HG03095 (cell line): Measurements from ENCODE around the gene CARD9.

Experiments
- ATAC-seq: cut with Tn5 transposase; IDR thresholded peaks from one replicate; pipeline ENCODE4 v1.9.1; 2021; ENCODE audit warnings: moderate library complexity; ENCODE audit not compliant: unreplicated experiment

The CARD9 gene

GRCh38 chr9:136402067-136402466, 28.6 kb upstream of the CARD9 start:
- no peak for ATAC-seq

DNA sequence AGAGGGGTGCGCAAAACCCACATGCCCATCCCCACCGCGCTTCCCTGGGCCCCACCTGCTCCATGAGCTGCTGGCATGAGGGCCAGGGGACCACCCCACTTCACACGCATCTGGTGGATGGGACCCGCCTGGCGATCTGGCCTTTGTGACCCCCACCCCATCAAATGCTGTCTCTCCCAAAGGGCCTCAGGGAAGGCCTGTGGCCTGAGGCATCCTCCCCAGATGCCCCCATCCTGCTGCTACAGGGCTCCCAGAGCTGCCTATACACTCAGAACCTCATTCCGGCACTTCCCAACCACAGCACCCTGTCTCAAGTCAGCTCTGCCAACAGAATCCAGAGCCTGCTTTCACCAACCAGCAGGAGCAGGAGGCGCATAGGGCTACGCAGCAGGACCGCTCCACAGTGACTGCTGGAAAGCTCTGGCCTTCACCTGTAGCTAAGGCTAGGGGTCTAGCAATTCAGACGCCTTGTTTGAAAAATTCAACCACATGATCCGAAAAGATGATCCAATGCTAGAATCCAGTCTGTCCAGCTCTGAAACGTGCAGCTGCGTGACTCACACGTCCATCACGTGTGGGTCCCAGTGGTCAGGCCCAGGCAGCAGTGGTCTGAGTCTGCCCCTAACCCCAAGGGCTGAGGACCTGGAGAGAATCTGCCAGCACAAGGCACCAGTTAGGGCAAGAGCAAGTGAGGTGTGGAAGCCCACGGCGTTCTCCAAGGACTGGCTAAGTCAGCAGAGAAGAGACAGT, 27.9 kb upstream of the CARD9 start:
- no peak for ATAC-seq

DNA sequence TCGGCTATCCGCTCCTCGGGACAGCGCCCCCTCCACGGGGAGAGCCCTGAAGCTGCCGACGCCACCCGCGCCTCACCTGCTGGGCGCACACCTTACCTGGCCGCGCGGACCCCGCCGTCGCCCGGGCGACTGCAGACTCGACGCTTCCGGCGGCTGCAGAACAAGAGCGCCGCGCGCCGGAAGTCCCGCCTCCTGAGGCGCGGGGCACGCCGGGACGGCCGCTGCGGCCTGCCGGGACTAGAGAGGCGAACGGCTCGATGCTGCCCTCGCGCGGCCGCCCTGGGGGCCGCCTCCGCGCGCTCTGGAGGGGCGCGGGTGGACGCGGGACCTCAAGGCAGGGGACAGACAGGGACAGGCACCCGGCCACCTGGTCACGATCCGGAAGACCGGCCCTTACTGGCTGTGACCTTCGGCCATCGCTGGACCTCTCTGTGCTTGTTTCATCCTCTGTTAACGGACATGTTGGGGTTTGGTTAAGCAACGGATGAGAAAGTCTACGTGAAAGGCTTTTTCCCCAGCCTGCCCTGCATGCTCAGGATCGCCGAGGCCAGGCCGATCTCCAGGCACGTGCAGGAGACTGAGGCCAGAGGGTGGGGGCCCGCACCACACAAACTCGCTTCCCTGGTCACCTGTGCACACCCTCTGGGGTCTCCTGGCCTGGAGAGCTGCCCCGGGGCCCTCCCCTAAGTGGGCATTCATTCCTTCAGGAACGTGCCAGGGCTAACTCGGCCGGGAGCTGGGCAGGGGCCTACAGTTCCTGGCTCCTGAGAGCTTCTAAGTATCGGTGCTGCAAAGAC, 26.8 kb upstream of the CARD9 start, which contains the start of gene SNAPC4:
TSS of gene SNAPC4 (minus strand) at position 133 of the 797 bp plus-strand sequence. CDS start 1,742 bp downstream, outside the sequence.
- no peak for ATAC-seq

DNA sequence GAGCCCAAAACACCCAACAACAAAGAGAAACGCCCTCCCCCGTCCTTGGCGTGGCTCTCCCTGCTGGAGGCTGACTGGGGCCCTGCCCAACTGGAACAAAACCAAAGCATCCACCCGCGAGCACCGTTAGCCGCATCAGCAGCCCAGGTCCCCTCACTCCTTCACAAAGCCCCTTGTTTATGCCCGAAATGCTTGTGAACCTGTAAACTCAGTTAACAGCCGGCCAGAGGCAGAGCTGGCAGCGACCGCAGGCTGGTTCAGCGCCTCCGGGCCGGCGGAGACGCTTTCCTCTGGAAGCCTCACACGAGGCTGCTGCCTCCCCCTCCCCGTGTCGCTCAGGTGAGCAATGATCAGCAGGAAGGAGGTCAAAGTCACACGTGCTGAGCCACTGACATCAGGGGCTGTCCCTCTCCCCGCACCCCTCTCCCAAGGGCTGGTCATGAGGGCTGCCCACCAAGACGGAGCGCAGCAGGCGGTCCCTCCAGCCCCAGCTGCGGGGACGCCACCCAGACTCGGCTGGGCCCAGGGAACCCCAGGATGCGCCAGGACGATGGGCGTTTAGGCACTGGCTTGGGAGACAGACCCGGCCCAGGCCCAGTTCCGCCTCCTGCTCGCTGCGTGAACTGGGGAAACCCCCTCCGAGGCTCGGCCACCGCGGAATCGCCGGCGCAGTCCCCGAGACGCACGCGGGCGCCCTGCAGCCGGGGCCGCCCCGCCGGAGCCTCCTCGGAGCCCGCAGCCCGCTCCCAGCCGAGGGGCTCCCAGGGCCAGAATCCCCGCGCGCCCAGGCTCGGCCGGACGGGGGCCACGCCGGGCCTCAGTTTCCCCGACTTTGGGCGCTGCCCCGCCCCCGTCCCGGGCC, 25.9 kb upstream of the CARD9 start:
- no peak for ATAC-seq

GRCh38 chr9:136398286-136398685, 24.8 kb upstream of the CARD9 start:
- ATAC-seq = no peak

- no peak for ATAC-seq
Measured at GRCh38 chr9:136397643-136398042, 24.2 kb upstream of the CARD9 start.

DNA sequence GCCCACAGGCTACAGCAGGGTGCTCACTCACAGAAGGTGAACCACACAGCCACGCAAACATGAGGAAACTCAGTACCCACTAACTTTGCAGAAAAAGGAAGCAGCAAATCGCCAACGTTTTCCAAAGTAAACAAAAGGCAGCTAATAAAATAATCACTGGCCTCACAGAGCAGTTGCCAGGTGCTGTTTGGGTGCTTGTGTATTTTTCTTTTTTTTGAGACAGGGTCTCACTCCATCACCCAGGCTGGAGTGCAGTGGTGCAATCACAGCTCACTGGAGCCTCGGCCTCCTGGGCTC, 22.7 kb upstream of the CARD9 start:
- ATAC-seq = no peak

DNA sequence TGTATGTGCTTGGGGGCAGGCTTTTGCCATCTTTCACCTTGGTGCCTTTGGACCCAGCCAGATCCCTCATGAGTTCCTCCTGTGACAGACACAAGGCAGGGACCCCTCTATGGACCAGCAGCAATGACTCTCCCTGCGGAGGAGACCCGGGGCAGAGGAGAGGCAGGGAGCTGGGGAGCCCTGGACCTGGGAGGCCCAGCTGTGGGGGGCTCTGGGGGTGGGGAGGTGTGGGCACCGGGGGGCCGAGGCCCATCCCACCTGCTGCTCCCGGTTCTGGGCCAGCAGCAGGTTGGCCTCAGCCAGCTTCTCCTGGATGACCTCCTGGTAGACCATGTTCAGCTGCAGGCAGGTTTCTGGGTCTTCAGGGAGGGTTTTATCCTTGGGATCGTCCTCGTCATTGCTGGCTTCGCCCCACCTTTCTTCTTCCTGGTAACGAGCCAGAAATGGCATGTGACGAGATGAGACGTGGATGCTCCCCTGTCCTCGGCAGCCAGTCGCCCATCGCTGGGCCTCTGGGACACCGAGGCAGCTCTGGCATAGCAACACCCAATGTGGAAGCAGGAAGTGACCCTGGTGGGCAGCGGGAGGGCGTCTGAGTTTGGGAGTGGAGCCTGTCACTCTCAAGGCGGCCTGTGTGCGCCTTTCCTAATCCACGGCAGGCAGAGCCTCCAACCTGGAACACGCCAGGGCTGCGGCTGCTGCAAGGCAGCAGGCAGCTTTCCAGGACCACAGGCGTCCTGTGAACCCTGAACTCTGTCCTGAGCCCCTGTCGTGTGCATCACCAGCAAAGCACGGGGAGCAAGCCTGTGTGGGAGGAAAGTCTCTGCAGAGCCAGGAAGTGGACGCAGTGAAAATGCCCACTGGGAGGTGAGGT, 22.1 kb upstream of the CARD9 start:
- no peak for ATAC-seq

GRCh38 chr9:136395020-136395340, 21.5 kb upstream of the CARD9 start:
- no peak for ATAC-seq

DNA sequence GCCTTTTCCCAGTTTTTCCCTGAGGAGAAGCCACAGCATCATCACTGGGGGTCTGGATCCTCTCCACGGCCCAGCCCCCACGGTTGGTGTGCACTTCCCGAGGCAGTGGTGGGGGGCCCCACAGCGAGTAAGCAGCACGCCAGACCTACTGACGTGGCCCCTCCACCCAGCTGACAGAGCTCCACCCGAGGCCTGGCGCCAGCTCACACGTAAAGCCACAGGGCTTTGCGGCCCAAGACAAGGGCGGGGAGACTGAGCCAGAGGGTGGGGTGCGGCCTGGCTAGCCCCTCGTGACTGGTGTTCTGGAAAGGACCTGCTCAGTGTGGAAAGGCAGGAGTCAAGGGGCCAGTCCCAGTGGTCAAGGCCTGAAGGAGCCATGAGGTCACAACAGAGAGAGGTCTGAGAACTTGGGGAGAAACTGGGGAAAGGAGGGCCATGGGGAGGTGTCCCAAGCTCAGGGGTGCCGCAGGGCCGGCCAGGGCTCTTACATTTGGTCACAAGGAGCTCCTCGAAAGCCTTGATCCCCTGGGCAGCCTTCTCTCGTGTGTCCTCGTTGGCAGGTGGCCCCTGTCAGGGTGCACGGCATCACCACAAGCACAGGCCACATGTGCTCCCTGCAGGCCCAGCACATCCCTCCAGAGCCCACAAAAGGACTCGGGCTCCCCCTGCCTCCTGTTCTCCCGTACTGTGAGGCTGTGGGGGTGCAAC, 21.0 kb upstream of the CARD9 start:
- ATAC-seq = no peak

- no peak for ATAC-seq
Measured at GRCh38 chr9:136393531-136393930, 20.1 kb upstream of the CARD9 start.

DNA sequence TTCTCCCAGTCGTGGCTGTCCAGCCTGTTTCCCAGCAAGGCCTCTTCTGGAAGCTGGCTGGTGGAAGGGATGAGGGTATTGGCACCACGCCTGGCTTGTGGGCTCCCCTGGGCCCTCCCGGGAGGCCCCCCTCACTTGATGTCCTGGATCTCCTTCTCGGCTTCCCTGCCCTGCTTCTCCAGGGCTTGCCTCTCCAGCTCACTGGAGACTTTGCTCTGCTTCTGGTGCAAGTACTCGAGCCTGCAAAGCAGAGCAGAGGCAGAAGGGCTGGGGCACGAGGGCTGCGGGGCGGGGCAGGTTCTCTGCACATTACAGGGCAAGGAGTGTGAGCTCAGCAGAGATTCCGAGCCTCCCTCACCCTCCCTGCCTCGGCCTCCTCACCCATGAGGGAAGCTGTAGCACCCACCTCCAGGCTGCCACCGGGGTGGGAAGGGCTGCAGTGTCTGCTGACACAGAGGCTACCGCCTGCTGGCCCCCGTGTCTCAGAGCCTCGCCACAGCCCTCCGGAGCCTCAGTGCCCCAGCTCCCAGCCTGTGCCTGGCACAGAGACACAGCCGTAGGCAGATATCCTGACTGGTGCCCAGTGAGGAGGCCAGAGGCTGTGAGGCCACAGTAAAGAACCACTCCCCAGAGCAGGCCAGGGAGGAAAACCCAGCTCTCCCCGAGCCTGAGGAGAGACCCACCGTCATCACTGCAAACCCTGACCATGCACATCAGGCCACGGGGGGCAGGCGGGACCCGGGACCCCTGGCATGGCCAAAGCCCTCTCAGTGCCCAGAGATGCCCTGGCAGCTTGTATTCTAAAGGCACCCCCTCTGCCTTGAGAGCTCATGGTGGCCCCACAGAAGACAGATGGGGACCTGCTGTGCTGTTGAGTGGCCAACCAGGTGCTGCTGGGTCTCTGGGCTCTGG, 19.3 kb upstream of the CARD9 start:
- no peak for ATAC-seq

GRCh38 chr9:136391737-136392537, 18.5 kb upstream of the CARD9 start:
- ATAC-seq = no peak

- ATAC-seq = no peak
Measured at GRCh38 chr9:136389396-136389795, 15.9 kb upstream of the CARD9 start.

- no peak for ATAC-seq
Measured at GRCh38 chr9:136387217-136387616, 13.7 kb upstream of the CARD9 start.

DNA sequence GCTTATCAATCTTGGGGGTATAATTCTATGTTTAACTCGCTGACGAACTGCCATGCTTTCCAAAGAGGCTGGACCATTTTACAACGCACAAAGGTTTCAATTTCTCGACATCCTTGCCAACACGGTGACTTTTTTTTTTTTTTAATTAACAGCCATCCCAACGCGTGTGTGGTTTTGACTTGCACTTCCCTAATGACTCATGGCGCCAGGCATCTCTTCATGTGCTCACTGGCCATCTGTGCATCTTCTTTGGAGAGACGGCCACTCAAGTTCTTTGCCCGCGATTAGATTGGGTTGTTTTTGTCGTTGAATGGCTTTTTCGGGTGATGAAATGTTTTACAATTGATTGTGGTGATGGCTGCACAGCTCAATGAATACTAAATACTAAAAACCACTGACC, 12.5 kb upstream of the CARD9 start:
- no peak for ATAC-seq

DNA sequence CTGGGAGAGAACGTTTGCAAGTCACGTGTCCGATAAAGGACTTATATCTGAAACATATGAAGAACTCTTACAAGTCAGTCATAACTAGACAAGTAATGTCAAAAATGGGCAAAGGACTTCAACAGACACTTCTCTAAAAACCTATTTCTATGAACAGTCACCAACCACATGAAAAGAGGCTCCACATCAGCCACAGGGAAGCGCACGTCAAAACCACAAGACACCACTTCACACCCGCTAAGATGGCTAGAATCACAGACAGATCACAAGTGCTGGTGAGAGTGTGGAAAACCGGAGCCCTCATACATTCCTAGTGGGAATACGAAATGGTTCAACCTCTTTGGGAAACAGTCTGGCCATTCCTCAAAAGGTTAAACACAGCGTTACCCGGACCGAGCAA, 11.5 kb upstream of the CARD9 start:
- ATAC-seq = no peak

GRCh38 chr9:136383436-136383835, 10.0 kb upstream of the CARD9 start:
- ATAC-seq = no peak
